ENCODE measurements around the gene RNU1-3.
"Not testable (repeated sequence)": the region's sequence is repeated elsewhere in the genome, so short reads cannot be mapped to it uniquely, and the experiment has no call there.

GRCh38 chr1:16707130-16708093 is 40.7 kb upstream of the RNU1-3 start:
- not testable (repeated sequence) for TF ChIP-seq CTCF (IDR thresholded peaks at IDR 0.05; ENCODE audit: poor library complexity); EZH2 (IDR thresholded peaks at IDR 0.05; ENCODE audit: borderline replicate concordance)
